Measurements from ENCODE around the gene ATG16L2. TPM values are rescaled to one million over a fixed set of nuclear protein-coding genes. Genes with fewer than 3 reads are reported as not detected.

ATG16L2 gene
- total and polyA plus RNA-seq, 2 of the 4 experiments (the other 2 are of a cell fraction) = 1.3 to 12.7 TPM

DNA sequence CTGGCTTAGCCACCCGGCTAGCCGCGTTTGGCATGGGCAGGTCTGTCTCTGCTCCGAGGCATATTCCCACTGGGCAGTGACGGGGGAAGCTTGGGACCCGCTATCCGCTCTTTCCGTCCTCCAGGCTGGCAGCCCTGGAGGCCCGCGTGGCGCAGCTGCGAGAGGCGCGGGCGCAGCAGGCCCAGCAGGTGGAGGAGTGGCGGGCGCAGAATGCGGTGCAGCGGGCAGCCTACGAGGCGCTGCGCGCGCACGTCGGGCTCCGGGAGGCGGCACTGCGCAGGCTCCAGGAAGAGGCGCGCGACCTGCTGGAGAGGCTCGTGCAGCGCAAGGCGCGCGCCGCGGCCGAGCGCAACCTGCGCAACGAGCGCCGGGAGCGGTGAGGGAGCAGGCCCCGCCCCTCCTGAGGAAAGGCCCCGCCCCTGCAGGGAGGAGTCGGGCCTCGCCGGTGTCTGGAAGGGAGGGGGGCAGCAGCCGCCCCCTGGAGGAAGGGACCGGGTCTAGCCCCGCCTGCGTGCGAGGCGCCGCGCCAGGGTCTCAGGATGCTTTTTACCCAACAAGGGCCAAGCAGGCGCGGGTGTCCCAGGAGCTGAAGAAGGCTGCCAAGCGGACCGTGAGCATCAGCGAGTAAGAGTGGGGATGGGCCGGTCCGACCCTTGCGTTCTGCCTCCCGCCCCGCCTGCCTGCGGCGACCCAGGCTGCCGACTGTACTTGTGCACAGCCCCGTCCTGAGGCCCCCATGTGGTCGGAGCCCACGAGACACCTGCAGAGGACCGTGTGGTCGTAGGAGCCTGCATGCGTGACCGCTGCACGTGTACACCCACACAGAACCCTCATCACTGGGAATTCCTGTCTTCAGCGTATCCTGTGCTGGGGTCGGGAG lies 7.9 kb downstream of the ATG16L2 start (continued):
- TF ChIP-seq ELK1 (IDR thresholded peaks at IDR 0.05; ENCODE audit: borderline replicate concordance, low read depth, low read length) (no peak), CHD1 (IDR thresholded peaks at IDR 0.05; ENCODE audit: low read depth, low read length) (no peak)

Measured in IMR-90 (cell line).